Astrocyte (in vitro differentiated cells and primary cell): Measurements from ENCODE around the gene GPR15LG.

Source experiments
- CTCF ChIP-seq: IDR thresholded peaks from 2 replicates; pipeline ENCODE4 v1.5.1; 2011; ENCODE audit warnings: low read depth, mild to moderate bottlenecking, inconsistent platforms, low read length, moderate library complexity; ENCODE audit not compliant: insufficient read depth
- EZH2 ChIP-seq: IDR thresholded peaks from 2 replicates; pipeline ENCODE4 v1.6.1; 2012; ENCODE audit warnings: mild to moderate bottlenecking, low read length, inconsistent platforms; ENCODE audit not compliant: insufficient read depth

DNA sequence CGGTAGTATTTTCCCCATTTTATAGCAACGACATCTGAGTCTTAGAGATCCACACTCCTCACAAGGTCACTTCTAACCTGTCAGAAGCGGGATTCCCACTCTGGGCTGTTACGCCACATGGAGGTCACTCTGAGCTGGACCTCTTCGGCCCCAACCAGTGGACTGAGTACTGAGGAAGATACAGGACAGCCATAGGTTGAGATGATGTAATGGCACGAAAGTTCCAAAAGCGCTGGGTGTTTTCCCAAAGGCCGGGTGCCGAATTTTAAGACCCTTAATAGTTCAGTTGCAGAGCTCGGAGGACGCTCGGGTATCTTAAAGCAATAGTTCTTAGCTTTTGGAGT is 33.6 kb upstream of the GPR15LG start:
- TF ChIP-seq CTCF, result no peak
- no peak for TF ChIP-seq EZH2
